Measurements from ENCODE around the gene NUTM2E.
"Not testable (repeated sequence)": the region's sequence is repeated elsewhere in the genome, so short reads cannot be mapped to it uniquely, and the experiment has no call there.

NUTM2E gene, protein sequence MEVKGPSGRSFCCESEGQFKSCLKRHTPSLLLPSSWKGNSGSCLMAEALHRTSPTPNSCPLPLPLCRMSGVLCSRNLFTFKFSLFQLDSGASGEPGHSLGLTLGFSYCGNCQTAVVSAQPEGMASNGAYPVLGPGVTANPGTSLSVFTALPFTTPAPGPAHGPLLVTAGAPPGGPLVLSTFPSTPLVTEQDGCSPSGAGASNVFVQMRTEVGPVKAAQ (N-terminal part only)

DNA sequence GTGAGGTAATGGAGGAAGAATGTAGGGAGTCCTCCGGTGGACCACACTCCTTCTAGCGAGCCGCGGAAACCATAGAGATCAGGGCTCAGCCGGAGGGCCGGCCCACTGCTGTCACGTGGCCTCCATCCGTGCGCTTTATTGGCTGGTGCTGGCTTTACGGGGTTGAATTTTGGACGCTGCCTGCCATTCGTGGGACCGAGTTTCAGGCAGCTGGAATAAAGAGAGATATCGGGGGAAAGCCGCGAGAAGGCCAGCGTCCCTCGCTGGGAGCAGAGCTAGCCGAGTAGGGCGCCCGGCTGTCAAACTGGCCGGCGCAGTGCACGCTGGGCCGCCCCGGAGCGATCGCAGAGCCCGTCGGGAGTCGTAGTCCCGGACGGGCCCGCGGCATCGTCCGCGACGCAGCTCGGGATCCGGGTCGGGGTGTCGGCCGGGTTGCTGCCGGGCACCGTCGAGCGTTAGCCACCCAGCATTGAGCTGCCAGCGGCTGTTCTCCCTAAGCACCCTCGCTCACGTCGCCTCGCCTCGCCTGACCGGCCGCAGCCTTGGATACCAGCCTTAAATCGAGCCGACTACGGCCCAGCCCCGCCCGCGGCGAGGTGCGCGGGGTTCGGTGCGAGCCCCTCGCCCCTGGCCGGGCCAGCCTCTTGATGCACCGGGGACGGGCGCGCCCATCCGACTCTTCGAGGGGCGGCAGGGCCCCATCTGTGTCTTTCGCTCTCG, at the start of gene NUTM2E:
TSS of gene NUTM2E (plus strand) at position 244 of the 720 bp plus-strand sequence. CDS start 15,002 bp downstream, outside the sequence.
- Histone ChIP-seq H3K27ac (ENCODE audit: low read depth, low read length) (peak within 1 kb of the TSS; percentile 57), H3K4me3 (ENCODE audit: low read depth in 1 of 5, low read length in 5 of 5) (peak within 1 kb of the TSS; percentile 52 to 66 (median 57)), H3K9ac (ENCODE audit: low read length in 5 of 5) (peak within 1 kb of the TSS in 2 of 5 donors; percentile 45 to 60)
- H3K27me3 ChIP-seq (ENCODE audit: control insufficient read depth in 5 of 5, insufficient read depth in 4 of 5, low read length in 5 of 5); H3K36me3 ChIP-seq (ENCODE audit: control insufficient read depth in 5 of 5, insufficient read depth in 5 of 5, low read length in 5 of 5); H3K9me3 ChIP-seq (ENCODE audit: control insufficient read depth in 5 of 5, low read length in 5 of 5); H3K4me1 ChIP-seq (ENCODE audit: control insufficient read depth in 5 of 5, insufficient read depth in 5 of 5, low read length in 5 of 5): not testable (repeated sequence)

DNA sequence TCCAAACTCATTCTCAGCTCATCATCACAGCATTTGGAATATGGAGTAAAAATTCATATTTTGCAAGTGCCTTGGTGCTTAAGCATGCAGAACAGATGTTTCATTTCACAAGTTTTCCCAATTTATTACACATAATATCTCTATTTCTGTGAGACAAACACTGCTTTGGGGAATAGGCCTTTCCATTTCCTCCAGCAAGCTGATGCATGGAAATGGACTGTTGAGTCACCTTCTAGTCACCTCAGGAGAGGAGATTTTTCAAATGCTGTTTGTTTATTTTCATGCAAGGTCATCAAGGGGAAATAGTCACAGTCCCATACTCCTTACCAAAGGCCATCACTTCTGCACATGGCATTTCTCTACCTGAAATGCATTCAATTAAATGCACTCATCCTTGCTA, 48.5 kb upstream of the NUTM2E start:
- not testable (repeated sequence) for H3K27me3 ChIP-seq (ENCODE audit: control insufficient read depth in 5 of 5, insufficient read depth in 4 of 5, low read length in 5 of 5); H3K36me3 ChIP-seq (ENCODE audit: control insufficient read depth in 5 of 5, insufficient read depth in 5 of 5, low read length in 5 of 5); H3K27ac ChIP-seq (ENCODE audit: low read depth, low read length); H3K9me3 ChIP-seq (ENCODE audit: control insufficient read depth in 5 of 5, low read length in 5 of 5); H3K4me1 ChIP-seq (ENCODE audit: control insufficient read depth in 5 of 5, insufficient read depth in 5 of 5, low read length in 5 of 5); H3K9ac ChIP-seq (ENCODE audit: low read length in 5 of 5); H3K4me3 ChIP-seq (ENCODE audit: low read depth in 1 of 5, low read length in 5 of 5)

DNA sequence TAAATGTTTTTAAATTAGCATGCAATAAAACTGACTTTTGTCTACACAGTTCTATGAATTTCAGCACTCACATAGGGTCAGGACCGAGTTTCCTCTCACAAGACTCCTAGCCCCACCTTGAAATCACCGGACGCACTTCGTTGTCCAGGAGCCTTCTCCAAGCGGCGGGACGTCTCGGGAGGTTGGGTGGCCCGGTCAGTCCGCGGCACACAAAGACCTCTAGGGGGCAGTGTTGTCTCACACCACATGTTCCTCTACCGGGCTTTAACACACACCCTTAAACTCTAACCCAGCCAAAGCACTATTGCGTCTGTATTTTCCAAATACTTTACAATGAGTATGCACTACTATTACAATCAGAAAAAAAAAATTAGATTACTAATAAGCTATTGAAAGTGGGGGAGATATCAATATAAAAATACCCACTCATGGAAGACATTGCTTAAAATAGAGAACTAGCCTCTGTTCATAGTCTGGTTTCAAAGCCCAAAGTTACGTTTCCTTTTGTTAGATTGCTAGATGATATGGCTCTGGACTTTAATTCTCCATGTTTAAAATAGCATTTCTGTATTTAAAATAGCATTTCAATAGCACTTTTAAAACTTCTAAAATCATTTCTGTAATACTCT, 47.1 kb upstream of the NUTM2E start:
- H3K4me3 ChIP-seq (ENCODE audit: low read depth in 1 of 5, low read length in 5 of 5); H3K4me1 ChIP-seq (ENCODE audit: control insufficient read depth in 5 of 5, insufficient read depth in 5 of 5, low read length in 5 of 5); H3K27ac ChIP-seq (ENCODE audit: low read depth, low read length); H3K9ac ChIP-seq (ENCODE audit: low read length in 5 of 5); H3K27me3 ChIP-seq (ENCODE audit: control insufficient read depth in 5 of 5, insufficient read depth in 4 of 5, low read length in 5 of 5); H3K36me3 ChIP-seq (ENCODE audit: control insufficient read depth in 5 of 5, insufficient read depth in 5 of 5, low read length in 5 of 5); H3K9me3 ChIP-seq (ENCODE audit: control insufficient read depth in 5 of 5, low read length in 5 of 5): not testable (repeated sequence)

DNA sequence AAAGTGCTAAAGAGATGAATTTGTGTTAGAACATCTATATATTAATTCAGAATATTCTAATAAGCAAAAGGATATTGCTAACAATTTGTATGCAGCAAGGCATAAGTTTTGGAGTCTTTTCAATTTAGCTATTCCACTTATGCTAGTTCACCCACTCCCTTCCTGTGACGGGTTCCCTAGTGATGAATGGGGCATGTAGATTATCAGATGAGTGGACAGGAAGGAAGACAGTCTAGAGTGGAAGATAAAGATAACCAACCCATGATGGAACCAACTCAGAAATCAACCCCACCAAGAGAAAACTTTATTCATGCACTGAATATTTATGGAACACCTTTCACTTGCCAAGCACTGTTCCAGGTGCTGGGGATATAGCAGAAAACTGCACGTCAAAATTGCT, 46.5 kb upstream of the NUTM2E start:
- H3K27me3 ChIP-seq (ENCODE audit: control insufficient read depth in 5 of 5, insufficient read depth in 4 of 5, low read length in 5 of 5); H3K4me3 ChIP-seq (ENCODE audit: low read depth in 1 of 5, low read length in 5 of 5); H3K36me3 ChIP-seq (ENCODE audit: control insufficient read depth in 5 of 5, insufficient read depth in 5 of 5, low read length in 5 of 5); H3K4me1 ChIP-seq (ENCODE audit: control insufficient read depth in 5 of 5, insufficient read depth in 5 of 5, low read length in 5 of 5); H3K27ac ChIP-seq (ENCODE audit: low read depth, low read length); H3K9ac ChIP-seq (ENCODE audit: low read length in 5 of 5); H3K9me3 ChIP-seq (ENCODE audit: control insufficient read depth in 5 of 5, low read length in 5 of 5): not testable (repeated sequence)

DNA sequence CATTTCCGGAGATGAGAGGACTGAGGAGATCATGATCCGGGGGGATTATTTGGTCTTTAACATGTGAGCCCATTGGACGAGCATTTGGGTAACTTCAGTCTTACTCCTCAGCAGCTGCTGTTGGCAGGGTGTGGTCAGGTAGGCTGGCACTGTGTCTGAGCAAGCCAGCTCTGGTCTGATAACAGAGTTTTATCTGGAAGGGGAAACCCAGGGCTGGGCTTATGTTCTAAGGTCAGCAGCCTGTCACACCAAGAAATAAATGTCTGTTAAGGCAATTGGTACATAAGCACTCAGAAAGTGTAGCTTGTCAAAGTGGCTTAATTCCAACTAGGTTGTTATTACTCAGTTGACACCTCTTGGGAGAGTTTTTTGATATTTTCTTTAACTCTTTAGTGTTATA, 45.0 kb upstream of the NUTM2E start:
- H3K4me1 ChIP-seq (ENCODE audit: control insufficient read depth in 5 of 5, insufficient read depth in 5 of 5, low read length in 5 of 5); H3K9me3 ChIP-seq (ENCODE audit: control insufficient read depth in 5 of 5, low read length in 5 of 5); H3K36me3 ChIP-seq (ENCODE audit: control insufficient read depth in 5 of 5, insufficient read depth in 5 of 5, low read length in 5 of 5); H3K27ac ChIP-seq (ENCODE audit: low read depth, low read length); H3K9ac ChIP-seq (ENCODE audit: low read length in 5 of 5); H3K27me3 ChIP-seq (ENCODE audit: control insufficient read depth in 5 of 5, insufficient read depth in 4 of 5, low read length in 5 of 5); H3K4me3 ChIP-seq (ENCODE audit: low read depth in 1 of 5, low read length in 5 of 5): not testable (repeated sequence)

DNA sequence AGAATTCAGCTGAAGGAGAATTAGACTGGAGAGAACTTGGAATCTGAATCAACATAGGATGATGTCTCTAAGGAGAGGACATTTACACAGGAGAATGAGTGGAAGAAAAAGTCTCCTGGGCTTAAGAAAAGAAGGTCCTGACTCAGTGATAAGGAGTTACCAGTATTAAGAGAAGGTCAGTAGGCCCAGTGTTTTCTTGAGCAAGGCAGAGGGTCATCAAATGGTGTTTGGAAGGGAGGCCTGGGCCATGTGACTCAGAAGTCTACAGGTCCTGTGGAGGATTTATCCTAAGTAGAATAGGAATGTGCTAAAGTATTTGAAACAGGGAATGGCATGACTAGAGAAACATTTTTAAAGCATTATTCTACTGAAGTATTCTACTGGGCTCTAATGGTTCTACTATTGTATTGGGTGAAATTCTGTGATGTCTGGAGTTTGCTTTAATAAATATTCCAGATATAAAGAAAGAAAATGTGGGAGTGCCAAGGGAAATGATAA, 39.0 kb upstream of the NUTM2E start:
- not testable (repeated sequence) for H3K4me3 ChIP-seq (ENCODE audit: low read depth in 1 of 5, low read length in 5 of 5); H3K27ac ChIP-seq (ENCODE audit: low read depth, low read length); H3K27me3 ChIP-seq (ENCODE audit: control insufficient read depth in 5 of 5, insufficient read depth in 4 of 5, low read length in 5 of 5); H3K9me3 ChIP-seq (ENCODE audit: control insufficient read depth in 5 of 5, low read length in 5 of 5); H3K4me1 ChIP-seq (ENCODE audit: control insufficient read depth in 5 of 5, insufficient read depth in 5 of 5, low read length in 5 of 5); H3K36me3 ChIP-seq (ENCODE audit: control insufficient read depth in 5 of 5, insufficient read depth in 5 of 5, low read length in 5 of 5); H3K9ac ChIP-seq (ENCODE audit: low read length in 5 of 5)

DNA sequence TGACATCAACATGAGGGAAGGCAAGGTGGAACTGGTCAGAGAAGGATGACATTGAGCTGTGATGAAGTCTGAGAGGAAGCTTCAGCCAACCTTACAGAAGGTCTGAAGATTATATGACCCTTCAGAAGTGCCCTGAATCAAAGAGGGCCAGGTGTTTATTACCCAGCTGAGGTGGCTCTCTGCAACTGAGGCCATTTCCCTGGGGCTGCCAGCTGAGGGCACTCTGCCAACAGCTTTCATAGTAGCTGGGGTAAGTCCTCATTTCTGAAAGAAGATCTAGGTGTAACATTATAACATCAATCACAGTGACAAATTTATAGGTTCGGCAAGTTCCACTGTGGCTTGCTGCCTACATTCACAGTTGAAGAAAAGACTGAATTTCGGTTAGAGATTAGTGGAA, 37.2 kb upstream of the NUTM2E start:
- not testable (repeated sequence) for H3K9ac ChIP-seq (ENCODE audit: low read length in 5 of 5); H3K27ac ChIP-seq (ENCODE audit: low read depth, low read length); H3K36me3 ChIP-seq (ENCODE audit: control insufficient read depth in 5 of 5, insufficient read depth in 5 of 5, low read length in 5 of 5); H3K4me1 ChIP-seq (ENCODE audit: control insufficient read depth in 5 of 5, insufficient read depth in 5 of 5, low read length in 5 of 5); H3K27me3 ChIP-seq (ENCODE audit: control insufficient read depth in 5 of 5, insufficient read depth in 4 of 5, low read length in 5 of 5); H3K4me3 ChIP-seq (ENCODE audit: low read depth in 1 of 5, low read length in 5 of 5); H3K9me3 ChIP-seq (ENCODE audit: control insufficient read depth in 5 of 5, low read length in 5 of 5)

DNA sequence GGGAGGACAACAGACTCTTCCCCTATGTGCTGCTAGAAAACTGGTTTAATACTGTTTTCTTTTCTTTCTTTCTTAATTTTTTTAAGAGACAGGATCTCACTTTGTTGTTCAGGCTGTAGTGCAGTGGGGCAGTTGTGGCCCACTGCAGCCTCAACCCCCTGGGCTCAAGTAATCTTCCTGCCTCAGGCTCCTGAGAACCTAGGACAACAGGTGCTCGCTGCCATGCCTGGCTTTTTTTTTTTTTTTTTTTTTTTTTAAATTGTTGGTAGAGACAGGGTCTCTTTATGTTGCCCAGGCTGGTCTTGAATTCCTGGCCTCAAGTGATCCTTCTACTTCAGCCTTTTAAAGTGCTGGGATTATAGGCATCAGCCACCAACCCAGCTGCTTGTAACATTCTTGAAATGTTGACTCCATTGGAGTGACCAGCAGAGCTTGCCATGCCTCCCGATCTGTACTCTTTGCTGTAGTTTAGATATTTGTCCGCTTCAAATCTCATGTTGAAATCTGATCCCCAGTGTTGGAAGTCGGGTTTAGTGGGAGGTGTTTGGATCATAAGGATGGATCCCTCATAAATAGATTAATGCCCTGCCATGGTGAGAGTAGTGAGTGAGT, 34.5 kb upstream of the NUTM2E start:
- H3K9me3 ChIP-seq (ENCODE audit: control insufficient read depth in 5 of 5, low read length in 5 of 5); H3K27ac ChIP-seq (ENCODE audit: low read depth, low read length); H3K36me3 ChIP-seq (ENCODE audit: control insufficient read depth in 5 of 5, insufficient read depth in 5 of 5, low read length in 5 of 5); H3K4me3 ChIP-seq (ENCODE audit: low read depth in 1 of 5, low read length in 5 of 5); H3K27me3 ChIP-seq (ENCODE audit: control insufficient read depth in 5 of 5, insufficient read depth in 4 of 5, low read length in 5 of 5); H3K9ac ChIP-seq (ENCODE audit: low read length in 5 of 5); H3K4me1 ChIP-seq (ENCODE audit: control insufficient read depth in 5 of 5, insufficient read depth in 5 of 5, low read length in 5 of 5): not testable (repeated sequence)

DNA sequence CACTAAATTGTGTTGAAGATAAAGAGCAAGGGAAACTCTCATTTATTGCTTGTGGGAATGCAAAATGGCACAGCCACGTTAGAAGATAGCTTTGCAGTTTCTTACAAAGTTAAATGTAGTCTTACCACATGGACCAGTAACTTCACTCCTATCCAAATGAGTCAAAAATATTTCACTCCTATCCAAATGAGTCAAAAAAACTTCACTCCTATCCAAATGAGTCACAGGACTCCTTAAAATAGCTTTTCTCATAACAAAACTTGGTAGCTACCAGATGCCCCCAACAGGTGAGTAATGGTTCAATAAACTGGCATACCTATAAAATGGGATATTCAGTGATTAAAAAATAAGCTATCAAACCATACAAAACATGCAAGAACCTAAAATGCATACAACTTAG, 27.2 kb upstream of the NUTM2E start:
- not testable (repeated sequence) for H3K4me1 ChIP-seq (ENCODE audit: control insufficient read depth in 5 of 5, insufficient read depth in 5 of 5, low read length in 5 of 5); H3K9me3 ChIP-seq (ENCODE audit: control insufficient read depth in 5 of 5, low read length in 5 of 5); H3K27me3 ChIP-seq (ENCODE audit: control insufficient read depth in 5 of 5, insufficient read depth in 4 of 5, low read length in 5 of 5); H3K36me3 ChIP-seq (ENCODE audit: control insufficient read depth in 5 of 5, insufficient read depth in 5 of 5, low read length in 5 of 5); H3K4me3 ChIP-seq (ENCODE audit: low read depth in 1 of 5, low read length in 5 of 5); H3K9ac ChIP-seq (ENCODE audit: low read length in 5 of 5); H3K27ac ChIP-seq (ENCODE audit: low read depth, low read length)

DNA sequence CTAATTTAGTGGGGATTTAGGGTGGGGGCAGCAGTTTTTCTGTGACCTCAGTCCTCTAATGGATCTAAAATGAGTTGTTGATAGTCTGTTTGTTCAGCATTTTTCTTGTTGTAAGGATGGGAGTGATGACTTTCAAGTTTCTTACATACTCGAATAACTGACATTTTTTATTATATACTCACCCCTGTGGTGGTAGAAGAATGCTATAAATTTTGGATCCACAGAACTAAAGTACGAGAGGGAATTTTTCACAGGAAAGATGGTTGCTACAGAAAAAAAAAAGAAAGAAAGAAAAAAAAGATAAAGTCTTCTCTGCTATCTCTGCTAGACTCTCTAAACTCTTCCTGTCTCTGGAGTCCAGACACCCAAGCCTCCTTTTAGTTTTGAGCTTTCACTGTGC, 20.7 kb upstream of the NUTM2E start:
- not testable (repeated sequence) for H3K27ac ChIP-seq (ENCODE audit: low read depth, low read length); H3K4me1 ChIP-seq (ENCODE audit: control insufficient read depth in 5 of 5, insufficient read depth in 5 of 5, low read length in 5 of 5); H3K36me3 ChIP-seq (ENCODE audit: control insufficient read depth in 5 of 5, insufficient read depth in 5 of 5, low read length in 5 of 5); H3K4me3 ChIP-seq (ENCODE audit: low read depth in 1 of 5, low read length in 5 of 5); H3K27me3 ChIP-seq (ENCODE audit: control insufficient read depth in 5 of 5, insufficient read depth in 4 of 5, low read length in 5 of 5); H3K9ac ChIP-seq (ENCODE audit: low read length in 5 of 5); H3K9me3 ChIP-seq (ENCODE audit: control insufficient read depth in 5 of 5, low read length in 5 of 5)

Measured in subcutaneous abdominal adipose tissue (tissue), 5 donors.